ENCODE data around the gene COASY.

- TF ChIP-seq CTCF (IDR thresholded peaks at IDR 0.05) (peak in 4 of 5 experiments; percentile 28 to 61 (median 48)), EP300 (IDR thresholded peaks at IDR 0.05; ENCODE audit: low read depth) (no peak), POLR2AphosphoS5 (IDR thresholded peaks at IDR 0.05) (peak; percentile 92 to 95 (median 93))
Measured at GRCh38 chr17:42577532-42578281, 15.8 kb downstream of the COASY start, which contains the start of gene PSMC3IP.

Data from transverse colon (tissue), 4 donors.